ENCODE results near the gene RNF212.
"Not testable (repeated sequence)": the region's sequence is repeated elsewhere in the genome, so short reads cannot be mapped to it uniquely, and the experiment has no call there.

Gene RNF212

DNA sequence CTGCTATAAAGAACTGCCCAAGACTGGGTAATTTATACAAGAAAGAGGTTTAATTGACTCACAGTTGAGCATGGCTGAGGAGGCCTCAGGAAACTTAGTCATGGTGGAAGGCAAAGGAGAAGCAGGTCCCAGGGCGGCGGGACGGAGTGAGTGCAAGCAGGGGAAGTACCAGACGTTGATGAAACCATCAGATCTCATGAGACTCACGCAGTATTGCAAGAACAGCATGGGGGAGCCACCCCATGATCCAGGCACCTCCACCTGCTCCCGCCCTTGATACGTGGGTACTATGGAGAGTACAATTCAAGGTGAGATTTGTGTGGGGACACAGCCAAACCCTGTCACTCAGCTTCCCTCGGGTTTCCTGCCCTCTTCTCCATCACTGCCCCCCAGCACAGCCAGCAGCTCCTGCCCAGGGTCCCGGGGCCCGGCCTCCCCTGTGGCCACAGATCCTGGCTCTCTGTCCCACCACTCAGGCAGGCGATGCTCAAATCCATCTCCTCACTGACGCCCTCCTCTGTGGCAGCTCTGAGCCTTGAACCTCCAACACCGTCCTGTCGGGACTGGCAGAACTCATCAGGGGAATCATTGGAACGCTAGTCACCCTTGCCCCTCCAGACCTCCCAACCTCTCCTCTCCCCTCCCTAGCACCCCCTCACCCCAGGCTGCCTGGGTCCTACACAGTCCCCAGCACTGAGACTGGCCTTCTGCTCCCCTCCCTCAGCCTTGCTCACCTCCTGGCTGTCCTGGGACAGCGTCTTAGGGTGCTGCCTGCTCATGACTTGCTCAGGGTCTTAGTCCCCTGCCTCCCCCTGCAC lies 64.4 kb downstream of the RNF212 start:
- no peak for DNase-seq (ENCODE audit: low read depth)

DNA sequence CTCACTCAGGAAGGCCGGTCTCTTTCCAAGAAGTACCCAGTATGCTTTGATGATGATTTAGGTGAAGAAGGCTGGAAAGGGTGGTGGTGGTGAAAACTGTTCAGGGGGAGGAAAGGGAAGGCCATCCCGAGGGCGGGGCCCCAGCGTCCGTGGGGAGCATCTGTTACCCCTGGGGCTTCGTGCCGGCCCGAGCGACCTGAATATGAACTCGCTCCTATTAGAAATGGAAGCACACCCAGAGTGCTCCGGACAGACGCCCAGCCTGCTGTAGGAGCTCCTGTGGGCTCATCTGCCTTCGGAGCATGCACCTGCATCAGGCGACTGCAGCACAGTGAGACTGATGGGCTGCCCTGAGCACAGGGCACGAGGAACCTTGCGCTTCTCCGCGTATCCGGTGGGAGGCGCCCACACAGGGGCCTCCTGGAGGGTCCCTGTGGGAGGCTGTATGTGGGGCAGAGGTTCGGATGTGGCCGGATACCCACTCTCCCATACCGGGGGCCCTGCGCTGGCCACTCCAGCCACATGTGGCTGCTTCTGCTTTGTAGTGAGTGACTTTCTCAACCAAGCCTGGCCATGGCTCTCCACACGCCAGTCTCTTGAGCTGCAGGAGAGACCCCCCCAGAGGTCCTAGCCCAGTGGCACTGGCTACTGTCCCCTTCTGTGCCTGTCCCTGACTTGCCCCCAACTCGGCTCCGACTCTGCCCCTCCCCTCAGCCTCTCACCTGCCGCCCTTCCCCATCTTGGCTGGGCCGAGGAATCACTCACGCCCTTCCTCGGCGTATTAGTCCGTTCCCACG lies 65.2 kb downstream of the RNF212 start:
- no peak for DNase-seq (ENCODE audit: low read depth)

DNA sequence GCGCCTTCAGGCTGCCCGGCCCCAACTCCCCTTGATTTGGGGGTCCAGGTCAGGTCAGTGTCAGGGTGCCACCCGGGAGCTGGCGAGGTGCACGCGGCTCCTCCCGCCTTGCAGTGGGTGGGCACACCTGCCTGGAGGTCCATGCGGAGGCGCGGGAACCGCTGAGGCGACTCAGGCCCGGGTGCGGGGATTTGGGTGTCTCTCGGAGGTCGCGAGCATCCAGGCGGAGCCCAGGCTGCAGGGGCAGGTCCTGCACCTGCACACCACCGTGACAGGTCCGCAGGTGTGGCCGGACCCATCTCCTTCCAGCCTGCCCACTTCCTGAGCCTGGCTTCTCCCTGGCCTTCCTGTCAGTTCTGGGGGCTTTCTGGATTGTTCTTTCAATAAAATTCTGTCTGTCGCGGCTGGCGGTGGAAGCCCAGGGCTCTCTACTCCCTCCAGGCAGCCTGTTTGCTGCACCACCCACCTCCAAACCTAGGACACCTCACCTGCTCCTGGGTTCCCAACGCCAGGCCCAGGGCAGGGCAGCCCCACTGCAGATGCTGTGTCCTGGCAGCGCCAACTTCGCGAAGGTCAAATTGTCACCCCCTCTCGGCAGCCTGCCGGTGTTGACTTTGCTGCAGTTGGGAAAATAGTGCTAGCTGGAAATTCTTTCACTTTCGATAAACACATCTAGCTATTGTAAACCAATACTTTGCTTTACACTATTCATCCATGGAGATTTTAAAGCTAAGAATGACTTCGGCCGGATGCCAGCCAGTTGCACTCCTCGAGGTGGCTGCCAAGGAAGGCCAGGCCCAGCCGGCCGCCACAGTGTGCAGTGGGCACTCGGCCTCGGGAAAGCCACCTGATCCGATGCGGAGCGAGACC lies 66.0 kb downstream of the RNF212 start:
- DNase-seq (ENCODE audit: low read depth), result no peak

DNA sequence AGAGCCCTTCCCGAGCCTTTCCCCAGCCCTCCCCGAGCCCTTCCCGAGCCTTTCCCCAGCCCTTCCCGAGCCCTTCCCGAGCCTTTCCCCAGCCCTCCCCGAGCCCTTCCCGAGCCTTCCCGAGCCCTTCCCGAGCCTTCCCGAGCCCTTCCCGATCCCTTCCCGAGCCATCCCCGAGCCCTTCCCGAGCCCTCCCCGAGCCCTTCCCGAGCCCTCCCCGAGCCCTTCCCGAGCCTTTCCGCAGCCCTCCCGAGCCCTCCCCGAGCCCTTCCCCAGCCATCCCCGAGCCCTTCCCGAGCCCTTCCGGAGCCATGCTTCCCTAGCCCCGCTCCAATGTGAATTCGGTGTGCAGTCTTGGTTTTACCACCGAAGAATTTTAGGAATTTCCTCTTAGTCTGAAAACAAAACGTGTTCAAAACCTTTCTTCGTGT lies 66.8 kb downstream of the RNF212 start:
- DNase-seq (ENCODE audit: low read depth), result not testable (repeated sequence)

DNA sequence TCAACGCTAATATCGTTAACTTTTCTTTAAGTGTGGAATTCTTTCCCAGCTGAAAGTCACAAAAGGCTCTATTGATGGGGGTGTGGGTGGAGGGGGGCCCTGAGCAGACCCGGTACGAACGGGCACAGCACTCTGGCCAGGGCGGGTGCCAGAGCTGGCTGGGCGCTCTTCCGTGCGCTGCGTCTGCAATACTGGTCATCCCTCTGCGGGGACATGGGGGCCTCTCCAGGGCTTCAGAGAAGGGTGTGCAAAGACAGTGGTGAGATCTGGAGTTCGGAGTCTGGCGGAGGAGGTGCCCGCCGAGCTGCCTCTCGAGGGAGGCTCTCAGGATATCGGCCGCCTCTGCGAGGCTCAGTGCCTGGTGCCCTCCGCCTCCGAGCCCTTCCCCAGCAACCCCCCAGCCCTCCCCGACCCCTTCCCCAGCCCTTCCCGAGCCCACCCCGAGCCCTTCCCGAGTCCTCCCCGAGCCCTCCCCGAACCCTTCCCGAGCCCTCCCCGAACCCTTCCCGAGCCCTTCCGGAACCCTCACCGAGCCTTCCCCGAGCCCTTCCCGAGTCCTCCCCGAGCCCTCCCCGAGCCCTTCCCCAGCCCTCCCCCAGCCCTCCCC lies 67.7 kb downstream of the RNF212 start:
- no peak for DNase-seq (ENCODE audit: low read depth)

DNA sequence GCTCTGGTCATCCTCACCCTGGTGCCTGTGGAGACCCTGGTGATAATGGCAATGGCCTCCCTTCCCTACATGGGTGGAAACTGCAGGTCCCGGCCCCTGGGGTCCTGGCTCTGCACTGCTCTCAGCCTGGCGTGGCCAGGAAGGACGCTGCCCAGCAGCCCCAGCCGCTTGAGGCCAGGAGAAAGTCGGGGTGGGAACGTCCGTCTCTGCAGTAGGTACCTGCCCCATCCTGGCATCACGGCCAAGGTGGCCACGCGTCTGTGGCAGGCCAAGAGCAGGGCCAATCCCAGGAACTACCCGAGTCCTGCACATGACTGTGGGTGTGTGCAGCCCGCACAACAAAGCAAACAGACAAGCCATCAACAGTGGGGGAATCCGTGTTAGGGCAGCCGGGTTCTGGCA lies 68.2 kb downstream of the RNF212 start:
- DNase-seq (ENCODE audit: low read depth), result no peak

DNA sequence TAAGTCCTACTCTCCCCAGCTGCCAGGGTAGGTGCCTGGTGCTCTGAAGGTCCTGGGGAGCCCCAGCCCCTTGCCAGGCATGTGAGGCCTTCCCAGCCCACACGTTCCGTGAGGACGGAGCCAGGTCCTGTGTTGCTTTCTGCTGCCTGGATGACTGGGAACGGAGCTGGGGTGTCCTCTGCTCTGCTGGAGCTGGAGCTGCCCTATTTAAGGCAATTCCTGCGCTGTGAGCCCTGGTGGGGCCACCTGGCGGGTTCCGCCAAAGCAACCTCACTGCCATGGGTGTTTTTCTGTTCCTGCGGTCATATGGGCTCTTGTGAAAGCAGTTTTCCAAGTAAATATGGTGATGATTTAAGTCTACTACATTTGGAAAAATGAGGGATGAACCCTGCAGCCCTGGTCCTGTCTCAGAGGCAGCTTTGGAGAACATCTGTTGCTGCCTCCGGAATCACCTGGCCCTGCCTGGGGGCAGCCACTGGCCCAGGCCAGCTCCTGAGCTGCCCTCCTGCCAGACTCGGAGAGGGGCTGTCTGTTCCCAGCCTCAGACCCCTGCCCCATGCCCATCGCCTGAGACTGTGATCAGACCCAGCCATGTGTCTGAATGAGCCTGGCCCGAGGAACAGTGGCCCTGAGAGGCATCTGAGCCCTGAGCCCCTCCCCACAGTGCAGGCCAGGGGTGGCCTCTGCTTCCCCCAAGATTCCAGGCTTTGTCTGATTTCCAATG lies 68.7 kb downstream of the RNF212 start:
- no peak for DNase-seq (ENCODE audit: low read depth)

DNA sequence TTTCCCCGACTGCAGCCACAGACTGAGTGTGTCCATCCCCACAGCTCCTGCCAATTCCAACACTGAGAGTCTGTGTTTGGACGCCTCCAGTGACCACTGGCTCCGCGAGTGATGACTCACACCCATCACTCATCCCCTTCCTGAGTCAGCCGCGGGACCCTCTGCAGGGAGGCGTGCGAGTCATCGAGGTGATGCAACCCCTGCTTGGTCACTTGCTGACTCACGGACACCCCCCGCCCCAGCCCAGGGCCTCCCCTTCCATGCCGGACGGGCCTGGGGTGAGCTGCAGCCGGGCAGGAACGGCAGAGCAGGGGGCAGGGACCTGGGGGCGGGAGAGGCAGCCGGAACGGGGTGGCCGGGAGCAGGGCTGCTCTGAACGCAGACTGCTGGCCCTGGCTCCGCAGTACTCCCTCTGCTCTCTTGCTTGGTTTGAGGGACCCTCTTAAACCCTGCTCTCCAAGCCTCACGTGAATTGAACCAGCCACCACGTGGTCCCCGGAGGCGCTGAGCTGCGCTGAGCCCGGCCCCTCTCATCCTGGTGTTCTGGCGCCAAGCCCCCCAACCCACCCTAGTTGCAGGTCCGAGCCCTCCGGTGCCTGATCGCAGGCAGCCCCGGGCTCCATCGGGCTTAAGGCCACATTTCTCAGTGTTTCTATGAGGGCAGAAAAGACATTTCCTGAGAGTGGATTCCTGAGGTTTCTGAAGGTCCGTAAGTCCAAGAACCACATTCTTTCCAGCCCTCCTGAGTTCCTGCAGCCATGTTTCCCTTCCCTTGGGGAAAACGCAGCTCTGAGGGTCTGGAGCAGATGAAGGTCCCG lies 69.5 kb downstream of the RNF212 start:
- DNase-seq (ENCODE audit: low read depth), result no peak

DNA sequence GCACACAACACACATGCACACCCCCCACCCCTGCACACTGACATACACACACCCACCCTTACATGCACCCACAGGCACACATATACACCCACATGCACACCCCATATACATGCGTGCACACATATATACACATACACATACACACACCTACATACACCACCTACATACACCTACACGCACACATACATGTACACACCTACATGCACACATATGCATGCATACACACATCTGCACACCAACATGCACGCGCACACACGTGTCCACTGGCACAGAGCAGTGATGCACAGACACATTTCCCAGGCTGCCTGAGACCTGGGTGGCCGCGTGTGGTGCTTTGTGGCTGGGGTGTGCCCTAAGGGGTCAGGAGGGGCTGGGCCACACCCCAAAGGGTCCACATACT lies 70.2 kb downstream of the RNF212 start:
- DNase-seq (ENCODE audit: low read depth), result no peak

DNA sequence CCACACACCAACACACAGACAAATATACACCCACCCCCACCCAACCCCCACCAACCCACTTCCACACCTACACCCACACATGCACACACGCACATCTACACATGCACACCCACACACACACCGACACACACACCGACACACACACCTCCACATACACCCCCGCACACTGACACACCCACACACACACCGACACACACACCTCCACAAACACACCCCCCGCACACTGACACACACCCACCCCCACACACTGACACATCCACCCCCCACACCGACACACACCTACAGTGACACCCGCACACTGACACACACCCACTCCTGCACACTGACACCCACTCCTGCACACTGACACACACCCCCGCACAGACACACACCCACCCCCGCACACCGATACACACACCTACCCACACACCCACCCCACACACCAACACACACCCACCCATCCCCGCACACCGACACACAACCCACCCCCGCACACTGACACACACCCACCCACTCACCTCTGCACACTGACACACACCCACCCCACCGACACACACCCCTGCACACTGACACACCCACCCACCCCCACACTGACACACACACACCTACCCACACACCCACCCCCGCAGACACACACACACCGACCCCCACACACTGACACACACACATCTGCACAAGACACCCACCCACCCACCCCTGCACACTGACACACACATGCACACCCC lies 70.9 kb downstream of the RNF212 start:
- no peak for DNase-seq (ENCODE audit: low read depth)

DNA sequence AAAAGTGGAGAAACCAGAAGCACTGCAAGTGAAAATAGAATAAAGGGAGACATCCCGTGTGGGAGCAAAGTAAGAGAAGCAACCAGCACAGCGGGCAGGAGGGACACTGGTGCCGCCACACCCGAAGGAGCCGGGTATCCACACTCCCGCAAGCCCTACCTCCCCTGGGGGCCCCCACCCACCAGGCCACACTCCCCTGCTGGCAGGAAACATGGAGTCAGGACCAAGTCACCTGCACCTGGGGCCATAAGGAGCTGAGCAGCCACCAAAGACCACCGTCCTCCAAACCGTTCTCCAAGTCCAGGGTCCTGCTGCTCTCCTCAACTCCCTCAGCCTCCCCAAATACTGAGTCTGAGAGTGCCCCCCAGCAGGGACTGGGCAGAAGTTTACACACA lies 71.4 kb downstream of the RNF212 start:
- DNase-seq (ENCODE audit: low read depth), result no peak

DNA sequence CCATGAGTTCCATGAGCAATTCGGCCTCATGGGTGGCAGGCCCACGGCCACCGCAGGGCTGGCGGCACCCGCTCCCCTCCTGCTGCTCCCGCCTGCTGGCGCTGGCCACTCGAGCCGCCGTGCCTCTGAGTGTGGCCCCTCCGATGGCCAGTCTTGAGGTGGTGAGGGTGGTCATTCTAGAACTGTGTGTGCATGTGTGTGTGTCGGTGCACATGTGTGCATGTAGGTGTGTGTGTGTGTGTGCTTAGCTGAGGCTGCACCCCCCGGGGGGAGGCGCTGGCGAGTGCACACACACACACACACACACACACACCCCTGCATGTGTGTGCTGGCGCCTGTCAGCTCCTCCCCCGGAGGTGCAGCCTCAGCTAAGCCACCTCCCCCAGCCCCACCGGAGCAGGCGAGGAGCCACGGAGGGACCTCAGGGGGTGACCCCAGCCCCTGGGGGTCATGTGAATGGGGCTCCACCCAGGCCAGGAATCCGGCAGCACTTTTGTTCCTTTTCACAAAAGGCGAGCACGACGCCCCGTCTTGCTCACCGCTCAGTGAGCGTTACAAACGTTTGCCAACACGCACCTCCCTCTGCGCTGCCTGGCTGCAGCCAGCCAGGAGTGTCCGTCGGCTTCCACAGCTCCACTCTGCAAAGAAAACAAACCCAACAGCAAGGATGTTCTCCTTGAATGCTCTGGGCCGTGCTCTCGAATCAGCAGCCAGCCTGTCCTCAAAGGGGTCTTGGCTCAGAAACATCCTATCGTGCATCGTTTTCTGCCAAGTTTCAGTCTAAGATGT lies 72.0 kb downstream of the RNF212 start:
- DNase-seq (ENCODE audit: low read depth), result no peak

DNA sequence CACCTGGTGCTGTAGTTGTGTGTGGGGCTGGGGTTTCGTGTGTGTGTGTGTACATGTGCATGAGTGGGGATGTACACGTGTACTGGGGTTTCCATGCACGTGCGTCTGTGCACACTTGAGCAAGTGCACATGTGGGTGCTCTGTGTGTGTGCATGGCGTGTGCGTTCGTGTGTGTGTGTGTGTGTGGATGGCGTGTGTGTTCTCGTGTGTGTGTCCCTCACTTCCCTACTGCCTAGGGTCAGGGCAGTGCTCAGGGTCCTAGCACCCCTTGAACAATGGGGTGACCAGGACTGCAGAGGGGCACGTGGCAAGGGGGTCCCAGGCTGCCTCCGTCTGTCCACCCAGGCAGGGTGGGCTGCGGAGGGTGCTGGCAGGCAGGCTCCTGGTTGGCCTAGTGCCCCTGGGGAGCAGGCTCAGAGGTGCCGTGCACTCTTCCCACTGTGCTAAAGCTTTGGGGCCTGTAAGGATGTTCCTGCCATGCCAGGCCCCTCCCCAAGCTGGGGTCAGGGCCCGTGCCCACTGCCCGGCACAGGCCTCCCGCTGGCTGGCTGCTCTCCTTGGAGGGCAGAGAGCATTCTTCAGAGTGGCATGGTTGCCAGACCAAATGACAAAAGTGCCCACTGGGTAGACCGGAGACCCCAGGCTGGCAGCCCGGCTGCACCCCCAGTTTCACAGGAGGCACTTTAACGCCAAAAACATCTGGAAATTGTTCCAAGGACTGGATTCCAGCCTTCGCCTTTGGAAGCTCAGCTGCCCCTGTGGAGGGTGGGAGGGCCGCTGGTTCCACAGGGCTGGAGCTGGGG lies 72.8 kb downstream of the RNF212 start:
- no peak for DNase-seq (ENCODE audit: low read depth)

DNA sequence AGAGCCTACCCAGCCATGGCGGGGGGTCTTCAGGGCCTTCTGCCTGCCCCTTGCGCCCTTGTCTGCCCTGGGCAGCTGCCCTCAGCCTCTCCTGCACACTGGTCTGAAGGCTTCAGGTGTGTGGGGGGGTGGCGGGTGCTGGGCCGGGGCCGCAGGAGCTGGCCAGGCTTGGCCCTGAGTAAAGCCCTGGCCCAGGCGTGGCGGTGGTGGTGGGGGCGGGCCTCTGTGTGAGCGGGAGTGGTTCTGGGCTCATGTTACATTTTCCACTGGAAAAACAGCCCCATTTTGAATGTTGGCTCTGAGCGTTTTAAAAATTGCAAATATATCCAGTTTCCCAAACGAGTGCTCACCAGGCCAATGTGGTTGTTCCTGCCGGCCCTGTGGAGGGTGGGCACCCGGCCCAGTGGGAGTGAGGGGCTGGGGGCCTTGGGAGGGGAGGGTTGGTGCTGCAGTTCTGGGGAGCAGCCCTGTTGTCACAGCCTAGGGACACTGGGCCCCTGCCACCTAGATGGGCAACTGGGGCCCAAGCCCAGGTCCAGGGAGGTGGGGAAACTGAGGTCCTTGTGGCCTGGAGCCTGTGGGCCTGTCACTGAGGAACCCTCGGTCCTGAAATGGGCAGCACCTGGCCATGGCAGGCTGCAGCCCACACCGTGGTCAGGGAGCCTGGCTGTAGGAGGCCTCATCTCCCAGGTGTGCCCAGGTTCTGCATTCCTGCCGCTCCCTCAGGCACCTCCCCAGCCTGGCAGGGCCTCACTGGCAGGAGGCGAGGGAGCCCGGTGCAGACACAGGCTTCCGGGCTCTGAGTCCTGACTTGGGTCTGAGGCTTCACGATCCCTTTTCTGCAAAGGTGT lies 73.6 kb downstream of the RNF212 start:
- no peak for DNase-seq (ENCODE audit: low read depth)

DNA sequence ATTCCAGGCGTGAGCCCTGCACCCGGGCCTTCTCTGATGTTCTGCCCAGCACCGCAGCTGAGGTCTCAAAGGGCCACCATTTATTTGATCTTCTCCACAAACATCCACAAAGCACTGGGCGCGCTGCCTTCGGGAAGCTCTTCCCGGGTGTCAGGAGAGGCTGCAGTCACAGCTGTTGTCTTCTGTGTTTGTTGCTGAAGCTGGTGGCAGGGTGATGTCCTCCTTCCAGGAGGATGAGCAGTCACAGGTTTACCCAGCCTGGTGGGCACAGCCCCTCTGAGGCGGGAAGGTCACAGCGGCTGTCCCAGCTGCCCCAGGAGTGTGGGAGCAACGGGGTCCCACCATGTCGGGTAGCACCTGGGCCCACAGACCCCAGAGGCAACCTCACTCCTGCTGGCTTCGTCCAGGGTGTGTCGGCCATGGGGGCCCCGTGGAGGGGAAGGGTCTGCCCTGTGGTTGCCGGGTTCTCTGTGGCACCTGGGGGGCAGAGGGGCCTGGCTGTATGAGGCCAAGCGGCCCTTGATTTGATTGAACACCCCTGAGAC lies 74.3 kb downstream of the RNF212 start:
- no peak for DNase-seq (ENCODE audit: low read depth)

DNA sequence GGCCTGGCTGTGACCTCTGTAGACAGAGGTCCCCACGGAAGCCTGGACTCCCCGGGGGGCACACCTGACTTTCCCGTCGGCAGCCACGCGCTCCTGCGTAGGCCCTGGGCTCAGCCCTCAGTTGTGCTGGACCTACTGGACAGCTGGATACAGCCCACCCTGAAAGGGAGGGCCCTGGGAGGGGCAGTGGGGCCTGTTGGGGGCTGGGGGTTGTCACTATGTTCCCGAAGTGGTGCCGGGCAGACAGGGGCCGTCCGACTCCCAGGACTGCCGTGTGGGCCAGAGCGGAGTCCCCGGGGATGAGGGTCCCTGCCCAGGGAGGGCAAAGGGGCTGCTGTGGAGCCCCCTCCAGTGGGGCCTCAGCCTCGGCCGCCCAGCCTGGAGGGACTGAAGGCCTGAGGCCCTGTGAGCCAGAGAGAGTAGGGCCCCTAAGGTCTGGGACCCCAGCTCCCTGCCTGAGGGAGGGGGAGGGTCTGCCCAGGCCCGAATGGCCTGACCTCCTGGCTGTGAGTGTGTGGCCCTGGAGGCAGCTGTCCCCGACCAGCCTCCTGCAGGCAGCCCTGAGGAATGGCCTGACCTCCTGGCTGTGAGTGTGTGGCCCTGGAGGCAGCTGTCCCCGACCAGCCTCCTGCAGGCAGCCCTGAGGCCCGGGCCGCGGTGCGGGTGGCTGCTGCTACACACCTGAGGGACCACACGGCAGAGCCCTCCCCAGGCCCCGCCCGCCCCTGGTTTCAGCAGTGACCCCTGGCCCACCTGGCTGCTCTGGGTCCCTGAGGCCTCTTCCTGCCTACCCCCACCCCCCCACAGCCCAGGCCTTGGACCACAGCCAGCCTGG lies 76.2 kb downstream of the RNF212 start:
- no peak for DNase-seq (ENCODE audit: low read depth)
